NCI-H510A treated with DMSO at 0.1 percent for 48 hours (cell line): ENCODE results near the gene TMEM270.

ENCODE experiments used
- DNase-seq: peaks from one replicate; lab custom pipeline; 2025; lab: John Stamatoyannopoulos, UW

Gene TMEM270

GRCh38 chr7:73907554-73908122 lies 46.7 kb downstream of the TMEM270 start:
- DNase-seq, result no peak

GRCh38 chr7:73908123-73908611 lies 47.2 kb downstream of the TMEM270 start:
- no peak for DNase-seq

DNA sequence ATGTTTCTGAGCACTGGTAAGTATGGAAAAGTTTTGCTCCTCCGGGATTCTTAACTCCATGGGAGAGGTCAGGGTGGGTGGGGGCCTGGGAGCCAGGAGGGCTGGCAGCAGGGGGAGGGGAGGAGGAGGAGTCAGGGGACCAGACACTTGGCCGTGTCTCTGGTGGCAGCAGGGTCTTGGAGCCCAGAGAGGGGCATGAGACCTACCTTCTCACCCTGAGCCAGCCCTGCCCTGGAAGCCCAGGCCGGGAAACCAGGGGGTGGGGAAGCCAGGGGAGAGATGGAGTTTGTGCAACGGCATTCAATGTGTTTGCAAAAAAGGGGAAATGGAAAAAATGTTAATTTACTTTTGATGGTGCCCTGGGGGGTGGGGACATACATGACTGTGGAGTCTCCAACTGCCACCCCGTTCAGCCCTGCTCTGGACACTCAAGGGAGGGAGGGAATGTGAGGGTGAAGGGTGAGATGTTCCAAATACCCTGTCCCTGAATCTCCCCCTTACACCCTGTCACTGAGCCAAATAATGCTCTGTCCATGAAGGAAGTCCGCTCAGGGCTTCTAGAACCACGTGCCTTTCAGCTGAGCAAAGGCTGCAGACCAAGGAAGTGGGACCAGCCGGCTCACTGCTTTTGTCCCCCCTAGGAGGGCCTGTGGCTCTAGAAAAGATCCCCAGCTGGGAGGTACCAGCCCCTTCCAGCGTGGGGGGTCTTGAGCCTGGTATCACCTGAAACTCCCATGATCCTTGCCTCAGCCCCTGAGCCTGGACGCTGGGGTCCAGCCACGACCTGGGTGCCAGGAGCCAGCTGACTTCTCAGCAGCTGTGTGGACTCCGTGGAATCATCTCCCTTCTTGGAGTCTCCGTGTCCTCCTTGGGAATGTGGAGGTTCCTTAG lies 48.3 kb downstream of the TMEM270 start:
- DNase-seq, result no peak

DNA sequence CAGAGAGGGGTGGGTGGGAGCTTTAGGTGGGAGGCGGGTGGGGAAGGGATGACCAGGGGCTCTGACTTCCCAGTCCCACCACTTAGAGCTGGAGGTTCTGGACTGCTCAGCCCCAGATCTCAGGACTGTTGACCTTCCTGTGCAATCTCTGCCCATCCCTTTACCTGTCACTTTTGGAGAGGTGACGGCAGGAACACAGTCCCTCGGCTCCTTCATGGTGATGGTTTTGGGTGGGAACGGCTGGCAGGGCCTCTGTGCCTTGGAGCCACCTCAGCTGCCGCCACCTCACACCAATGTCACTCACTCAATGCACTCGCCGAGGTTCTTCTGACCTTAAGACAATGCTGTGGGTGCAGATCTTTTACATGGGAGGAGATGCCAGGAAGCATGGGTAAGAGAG lies 49.0 kb downstream of the TMEM270 start:
- DNase-seq, result no peak

DNA sequence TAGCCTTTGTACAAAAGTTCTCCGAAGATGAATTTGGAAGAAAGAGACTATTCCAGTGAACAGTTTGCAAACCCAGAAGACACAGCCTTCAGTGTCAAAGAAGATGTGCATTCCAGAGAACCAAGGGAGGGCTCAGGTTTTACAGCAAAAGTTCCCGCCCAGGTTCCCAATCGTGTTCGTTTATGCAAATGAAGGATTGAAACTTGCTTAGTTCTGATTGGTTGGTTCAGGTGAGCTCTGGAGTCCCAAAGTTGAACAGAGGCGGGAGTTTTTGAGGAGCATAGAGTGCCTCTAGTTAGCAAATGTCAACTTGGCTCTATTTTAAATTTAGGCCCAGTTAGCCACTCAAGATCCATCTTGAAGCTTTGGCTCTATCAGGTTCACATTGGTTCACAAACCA lies 51.3 kb downstream of the TMEM270 start:
- DNase-seq, result no peak
